HEK293 (cell line): ENCODE results near the gene FSTL4.

Source experiments
- CTCF ChIA-PET: fragments of 350-600 bp; formaldehyde crosslinking; extraction: SDS; loops from one replicate; lab custom pipeline; 2021; ENCODE audit warnings: antibody characterized with exemption; lab: Yijun Ruan, JAX
- POLR2A ChIA-PET: fragments of 300-600 bp; formaldehyde crosslinking; extraction: SDS; loops from one replicate; lab custom pipeline; 2020; ENCODE audit warnings: antibody characterized with exemption, inconsistent platforms; lab: Yijun Ruan, JAX
- H3K27ac ChIP-seq: fragments of 200-500 bp; sonication (Bioruptor generic); 2 replicates; pipeline ENCODE4 v1.5.1; 2014; ENCODE audit warnings: low read depth, low read length, control low read depth, inconsistent platforms; ENCODE audit errors: extremely low read depth
- H3K36me3 ChIP-seq, 2 experiments: fragments of 200-500 bp in 1 of 2; sonication (Bioruptor generic) in 1 of 2; 1 replicate in 1 of 2; 2 replicates in 1 of 2; pipeline ENCODE4 v1.5.1; 2014 to 2017; ENCODE audit warnings: inconsistent platforms in 2 of 2, low read length in 2 of 2; ENCODE audit not compliant: control insufficient read depth in 2 of 2, insufficient read depth in 1 of 2
- H3K4me1 ChIP-seq: fragments of 200-500 bp; sonication (Bioruptor generic); 2 replicates; pipeline ENCODE4 v1.5.1; 2014; ENCODE audit warnings: mild to moderate bottlenecking, low read length, inconsistent platforms; ENCODE audit not compliant: control insufficient read depth, insufficient read depth
- H3K4me3 ChIP-seq: 2 replicates; pipeline ENCODE4 v1.5.1; 2011; ENCODE audit warnings: low read depth, mild to moderate bottlenecking, control low read depth, low read length, moderate library complexity
- H3K9me3 ChIP-seq: fragments of 200-500 bp; sonication (Bioruptor generic); 2 replicates; pipeline ENCODE4 v1.5.1; 2014; ENCODE audit warnings: low read depth, low read length, inconsistent platforms; ENCODE audit not compliant: control insufficient read depth, insufficient read depth
- MYNN ChIP-seq: fragments of 450-650 bp; formaldehyde crosslinking; IDR thresholded peaks from 2 replicates; pipeline ENCODE4 v1.5.1; 2016; ENCODE audit warnings: missing biosample characterization, missing genetic modification characterization, borderline replicate concordance
- TRIM28 ChIP-seq: IDR thresholded peaks from 2 replicates; pipeline ENCODE4 v1.6.1; 2011; ENCODE audit warnings: low read length, control low read depth, borderline replicate concordance
- ZBTB48 ChIP-seq: fragments of 450-650 bp; formaldehyde crosslinking; IDR thresholded peaks from 2 replicates; pipeline ENCODE4 v1.5.1; 2016; ENCODE audit warnings: missing biosample characterization, missing genetic modification characterization
- ZBTB49 ChIP-seq: fragments of 450-650 bp; formaldehyde crosslinking; IDR thresholded peaks from 2 replicates; pipeline ENCODE4 v1.5.1; 2016; ENCODE audit warnings: missing biosample characterization, missing genetic modification characterization, low read depth
- ZNF146 ChIP-seq: fragments of 450-650 bp; formaldehyde crosslinking; IDR thresholded peaks from 2 replicates; pipeline ENCODE4 v1.5.1; 2016; ENCODE audit warnings: missing biosample characterization, missing genetic modification characterization
- ZNF274 ChIP-seq, 2 experiments: fragments of 200-500 bp in 1 of 2; fragments of 450-650 bp in 1 of 2; sonication (Bioruptor generic) in 1 of 2; formaldehyde crosslinking in 1 of 2; IDR thresholded peaks; 2 replicates each; pipeline versions ENCODE4 v1.5.1 to v1.6.1; 2014 to 2016; ENCODE audit warnings: borderline replicate concordance in 1 of 2, inconsistent platforms in 1 of 2, low read length in 1 of 2, missing biosample characterization in 1 of 2, missing genetic modification characterization in 1 of 2
- ZNF335 ChIP-seq: fragments of 450-650 bp; formaldehyde crosslinking; conservative IDR thresholded peaks from 2 replicates; pipeline ENCODE4 v1.5.1; 2016; ENCODE audit warnings: missing biosample characterization, missing genetic modification characterization
- ZNF341 ChIP-seq: fragments of 450-650 bp; formaldehyde crosslinking; IDR thresholded peaks from 2 replicates; pipeline ENCODE4; 2016; ENCODE audit warnings: low read depth, missing biosample characterization, missing genetic modification characterization
- ZNF76 ChIP-seq: fragments of 450-650 bp; formaldehyde crosslinking; IDR thresholded peaks from 2 replicates; pipeline ENCODE4; 2016; ENCODE audit warnings: low read depth, missing biosample characterization, missing genetic modification characterization, borderline replicate concordance
- ZNF776 ChIP-seq: fragments of 450-650 bp; formaldehyde crosslinking; IDR thresholded peaks from 2 replicates; pipeline ENCODE4 v1.5.0; 2017; ENCODE audit warnings: missing biosample characterization, missing genetic modification characterization, borderline replicate concordance
- ZNF785 ChIP-seq: fragments of 450-650 bp; formaldehyde crosslinking; IDR thresholded peaks from 2 replicates; pipeline ENCODE4 v1.5.1; 2016; ENCODE audit warnings: missing biosample characterization, missing genetic modification characterization
- ZSCAN23 ChIP-seq: fragments of 450-650 bp; formaldehyde crosslinking; IDR thresholded peaks from 2 replicates; pipeline ENCODE4 v1.5.1; 2016; ENCODE audit warnings: missing biosample characterization, missing genetic modification characterization
- ZSCAN30 ChIP-seq: fragments of 450-650 bp; IDR thresholded peaks from 2 replicates; pipeline ENCODE4 v1.5.1; 2018; ENCODE audit warnings: missing biosample characterization, mild to moderate bottlenecking, missing genetic modification characterization, moderate library complexity
- TF ChIP-seq, protein P1 (sequence below): fragments of 450-650 bp; formaldehyde crosslinking; IDR thresholded peaks from 2 replicates; pipeline ENCODE4 v1.5.0; 2017; ENCODE audit warnings: missing biosample characterization, missing genetic modification characterization, borderline replicate concordance
- TF ChIP-seq, protein P2 (sequence below): fragments of 450-650 bp; formaldehyde crosslinking; IDR thresholded peaks from 2 replicates; pipeline ENCODE4 v1.5.1; 2016; ENCODE audit warnings: missing biosample characterization, missing genetic modification characterization
- TF ChIP-seq, protein P3 (sequence below): fragments of 450-650 bp; formaldehyde crosslinking; IDR thresholded peaks from 2 replicates; pipeline ENCODE4 v1.5.1; 2016; ENCODE audit warnings: missing biosample characterization, missing genetic modification characterization, borderline replicate concordance
- TF ChIP-seq, protein P4 (sequence below): fragments of 450-650 bp; formaldehyde crosslinking; conservative IDR thresholded peaks from 2 replicates; pipeline ENCODE4 v1.5.1; 2016; ENCODE audit warnings: low read depth, missing biosample characterization, missing genetic modification characterization

The FSTL4 gene

GRCh38 chr5:133403741-133404364, 208.5 kb downstream of the FSTL4 start:
- H3K27ac ChIP-seq = no peak overlapping the region
- no peaks in the 10 kb centered on the region for H3K9me3 ChIP-seq
- H3K4me1 ChIP-seq = no peaks in the 10 kb centered on the region
- ChIA-PET POLR2A (no interaction called here), CTCF (interaction anchor here (1.2 kb wide), 1 partner anchor 20 kb away, joined by 3 read pairs; no protein-coding TSS in a partner anchor)
- TF ChIP-seq ZNF776 (tag by site-specific recombination) (no peak), ZBTB49 (no peak), ZNF335 (tag by site-specific recombination) (no peak), MYNN (tag by site-specific recombination) (no peak), ZNF76 (tag by site-specific recombination) (no peak), ZNF274 (IDR thresholded peaks at IDR 0.05; ENCODE audit: low read length) (no peak), ZNF274 (tag by site-specific recombination; IDR thresholded peaks at IDR 0.05; ENCODE audit: borderline replicate concordance) (no peak), ZBTB48 (tag by site-specific recombination) (no peak), ZNF785 (tag by site-specific recombination) (no peak), ZSCAN30 (tag by site-specific recombination) (no peak), ZSCAN23 (no peak), TRIM28 (no peak), ZNF146 (tag by site-specific recombination) (no peak), ZNF341 (tag by site-specific recombination) (no peak)
- TF ChIP-seq, protein P1, sequence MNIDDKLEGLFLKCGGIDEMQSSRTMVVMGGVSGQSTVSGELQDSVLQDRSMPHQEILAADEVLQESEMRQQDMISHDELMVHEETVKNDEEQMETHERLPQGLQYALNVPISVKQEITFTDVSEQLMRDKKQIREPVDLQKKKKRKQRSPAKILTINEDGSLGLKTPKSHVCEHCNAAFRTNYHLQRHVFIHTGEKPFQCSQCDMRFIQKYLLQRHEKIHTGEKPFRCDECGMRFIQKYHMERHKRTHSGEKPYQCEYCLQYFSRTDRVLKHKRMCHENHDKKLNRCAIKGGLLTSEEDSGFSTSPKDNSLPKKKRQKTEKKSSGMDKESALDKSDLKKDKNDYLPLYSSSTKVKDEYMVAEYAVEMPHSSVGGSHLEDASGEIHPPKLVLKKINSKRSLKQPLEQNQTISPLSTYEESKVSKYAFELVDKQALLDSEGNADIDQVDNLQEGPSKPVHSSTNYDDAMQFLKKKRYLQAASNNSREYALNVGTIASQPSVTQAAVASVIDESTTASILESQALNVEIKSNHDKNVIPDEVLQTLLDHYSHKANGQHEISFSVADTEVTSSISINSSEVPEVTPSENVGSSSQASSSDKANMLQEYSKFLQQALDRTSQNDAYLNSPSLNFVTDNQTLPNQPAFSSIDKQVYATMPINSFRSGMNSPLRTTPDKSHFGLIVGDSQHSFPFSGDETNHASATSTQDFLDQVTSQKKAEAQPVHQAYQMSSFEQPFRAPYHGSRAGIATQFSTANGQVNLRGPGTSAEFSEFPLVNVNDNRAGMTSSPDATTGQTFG = no peak
- TF ChIP-seq, protein P2, sequence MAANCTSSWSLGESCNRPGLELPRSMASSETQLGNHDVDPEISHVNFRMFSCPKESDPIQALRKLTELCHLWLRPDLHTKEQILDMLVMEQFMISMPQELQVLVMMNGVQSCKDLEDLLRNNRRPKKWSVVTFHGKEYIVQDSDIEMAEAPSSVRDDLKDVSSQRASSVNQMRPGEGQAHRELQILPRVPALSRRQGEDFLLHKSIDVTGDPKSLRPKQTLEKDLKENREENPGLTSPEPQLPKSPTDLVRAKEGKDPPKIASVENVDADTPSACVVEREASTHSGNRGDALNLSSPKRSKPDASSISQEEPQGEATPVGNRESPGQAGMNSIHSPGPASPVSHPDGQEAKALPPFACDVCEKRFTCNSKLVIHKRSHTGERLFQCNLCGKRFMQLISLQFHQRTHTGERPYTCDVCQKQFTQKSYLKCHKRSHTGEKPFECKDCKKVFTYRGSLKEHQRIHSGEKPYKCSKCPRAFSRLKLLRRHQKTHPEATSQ (tag by site-specific recombination) = no peak
- TF ChIP-seq, protein P3, sequence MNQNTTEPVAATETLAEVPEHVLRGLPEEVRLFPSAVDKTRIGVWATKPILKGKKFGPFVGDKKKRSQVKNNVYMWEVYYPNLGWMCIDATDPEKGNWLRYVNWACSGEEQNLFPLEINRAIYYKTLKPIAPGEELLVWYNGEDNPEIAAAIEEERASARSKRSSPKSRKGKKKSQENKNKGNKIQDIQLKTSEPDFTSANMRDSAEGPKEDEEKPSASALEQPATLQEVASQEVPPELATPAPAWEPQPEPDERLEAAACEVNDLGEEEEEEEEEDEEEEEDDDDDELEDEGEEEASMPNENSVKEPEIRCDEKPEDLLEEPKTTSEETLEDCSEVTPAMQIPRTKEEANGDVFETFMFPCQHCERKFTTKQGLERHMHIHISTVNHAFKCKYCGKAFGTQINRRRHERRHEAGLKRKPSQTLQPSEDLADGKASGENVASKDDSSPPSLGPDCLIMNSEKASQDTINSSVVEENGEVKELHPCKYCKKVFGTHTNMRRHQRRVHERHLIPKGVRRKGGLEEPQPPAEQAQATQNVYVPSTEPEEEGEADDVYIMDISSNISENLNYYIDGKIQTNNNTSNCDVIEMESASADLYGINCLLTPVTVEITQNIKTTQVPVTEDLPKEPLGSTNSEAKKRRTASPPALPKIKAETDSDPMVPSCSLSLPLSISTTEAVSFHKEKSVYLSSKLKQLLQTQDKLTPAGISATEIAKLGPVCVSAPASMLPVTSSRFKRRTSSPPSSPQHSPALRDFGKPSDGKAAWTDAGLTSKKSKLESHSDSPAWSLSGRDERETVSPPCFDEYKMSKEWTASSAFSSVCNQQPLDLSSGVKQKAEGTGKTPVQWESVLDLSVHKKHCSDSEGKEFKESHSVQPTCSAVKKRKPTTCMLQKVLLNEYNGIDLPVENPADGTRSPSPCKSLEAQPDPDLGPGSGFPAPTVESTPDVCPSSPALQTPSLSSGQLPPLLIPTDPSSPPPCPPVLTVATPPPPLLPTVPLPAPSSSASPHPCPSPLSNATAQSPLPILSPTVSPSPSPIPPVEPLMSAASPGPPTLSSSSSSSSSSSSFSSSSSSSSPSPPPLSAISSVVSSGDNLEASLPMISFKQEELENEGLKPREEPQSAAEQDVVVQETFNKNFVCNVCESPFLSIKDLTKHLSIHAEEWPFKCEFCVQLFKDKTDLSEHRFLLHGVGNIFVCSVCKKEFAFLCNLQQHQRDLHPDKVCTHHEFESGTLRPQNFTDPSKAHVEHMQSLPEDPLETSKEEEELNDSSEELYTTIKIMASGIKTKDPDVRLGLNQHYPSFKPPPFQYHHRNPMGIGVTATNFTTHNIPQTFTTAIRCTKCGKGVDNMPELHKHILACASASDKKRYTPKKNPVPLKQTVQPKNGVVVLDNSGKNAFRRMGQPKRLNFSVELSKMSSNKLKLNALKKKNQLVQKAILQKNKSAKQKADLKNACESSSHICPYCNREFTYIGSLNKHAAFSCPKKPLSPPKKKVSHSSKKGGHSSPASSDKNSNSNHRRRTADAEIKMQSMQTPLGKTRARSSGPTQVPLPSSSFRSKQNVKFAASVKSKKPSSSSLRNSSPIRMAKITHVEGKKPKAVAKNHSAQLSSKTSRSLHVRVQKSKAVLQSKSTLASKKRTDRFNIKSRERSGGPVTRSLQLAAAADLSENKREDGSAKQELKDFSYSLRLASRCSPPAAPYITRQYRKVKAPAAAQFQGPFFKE (tag by site-specific recombination) = no peak
- TF ChIP-seq, protein P4, sequence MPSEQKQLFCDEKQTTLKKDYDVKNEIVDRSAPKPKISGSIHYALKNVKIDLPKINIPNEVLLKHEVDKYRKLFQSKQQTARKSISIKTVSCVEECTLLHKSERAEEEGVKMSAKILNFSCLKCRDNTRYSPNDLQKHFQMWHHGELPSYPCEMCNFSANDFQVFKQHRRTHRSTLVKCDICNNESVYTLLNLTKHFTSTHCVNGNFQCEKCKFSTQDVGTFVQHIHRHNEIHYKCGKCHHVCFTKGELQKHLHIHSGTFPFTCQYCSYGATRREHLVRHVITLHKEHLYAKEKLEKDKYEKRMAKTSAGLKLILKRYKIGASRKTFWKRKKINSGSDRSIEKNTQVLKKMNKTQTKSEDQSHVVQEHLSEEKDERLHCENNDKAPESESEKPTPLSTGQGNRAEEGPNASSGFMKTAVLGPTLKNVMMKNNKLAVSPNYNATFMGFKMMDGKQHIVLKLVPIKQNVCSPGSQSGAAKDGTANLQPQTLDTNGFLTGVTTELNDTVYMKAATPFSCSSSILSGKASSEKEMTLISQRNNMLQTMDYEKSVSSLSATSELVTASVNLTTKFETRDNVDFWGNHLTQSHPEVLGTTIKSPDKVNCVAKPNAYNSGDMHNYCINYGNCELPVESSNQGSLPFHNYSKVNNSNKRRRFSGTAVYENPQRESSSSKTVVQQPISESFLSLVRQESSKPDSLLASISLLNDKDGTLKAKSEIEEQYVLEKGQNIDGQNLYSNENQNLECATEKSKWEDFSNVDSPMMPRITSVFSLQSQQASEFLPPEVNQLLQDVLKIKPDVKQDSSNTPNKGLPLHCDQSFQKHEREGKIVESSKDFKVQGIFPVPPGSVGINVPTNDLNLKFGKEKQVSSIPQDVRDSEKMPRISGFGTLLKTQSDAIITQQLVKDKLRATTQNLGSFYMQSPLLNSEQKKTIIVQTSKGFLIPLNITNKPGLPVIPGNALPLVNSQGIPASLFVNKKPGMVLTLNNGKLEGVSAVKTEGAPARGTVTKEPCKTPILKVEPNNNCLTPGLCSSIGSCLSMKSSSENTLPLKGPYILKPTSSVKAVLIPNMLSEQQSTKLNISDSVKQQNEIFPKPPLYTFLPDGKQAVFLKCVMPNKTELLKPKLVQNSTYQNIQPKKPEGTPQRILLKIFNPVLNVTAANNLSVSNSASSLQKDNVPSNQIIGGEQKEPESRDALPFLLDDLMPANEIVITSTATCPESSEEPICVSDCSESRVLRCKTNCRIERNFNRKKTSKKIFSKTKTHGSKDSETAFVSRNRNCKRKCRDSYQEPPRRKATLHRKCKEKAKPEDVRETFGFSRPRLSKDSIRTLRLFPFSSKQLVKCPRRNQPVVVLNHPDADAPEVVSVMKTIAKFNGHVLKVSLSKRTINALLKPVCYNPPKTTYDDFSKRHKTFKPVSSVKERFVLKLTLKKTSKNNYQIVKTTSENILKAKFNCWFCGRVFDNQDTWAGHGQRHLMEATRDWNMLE (tag by site-specific recombination) = no peak
- H3K4me3 ChIP-seq = no peak overlapping the region
- no peaks in the 10 kb centered on the region for H3K36me3 ChIP-seq
